ENCODE measurements around the gene DPP6. TPM values are rescaled to one million over a fixed set of nuclear protein-coding genes. Genes with fewer than 3 reads are reported as not detected.

The DPP6 gene
- polyA plus RNA-seq, 1 of the 3 experiments (the other 2 are of a cell fraction), result not detected

DNA sequence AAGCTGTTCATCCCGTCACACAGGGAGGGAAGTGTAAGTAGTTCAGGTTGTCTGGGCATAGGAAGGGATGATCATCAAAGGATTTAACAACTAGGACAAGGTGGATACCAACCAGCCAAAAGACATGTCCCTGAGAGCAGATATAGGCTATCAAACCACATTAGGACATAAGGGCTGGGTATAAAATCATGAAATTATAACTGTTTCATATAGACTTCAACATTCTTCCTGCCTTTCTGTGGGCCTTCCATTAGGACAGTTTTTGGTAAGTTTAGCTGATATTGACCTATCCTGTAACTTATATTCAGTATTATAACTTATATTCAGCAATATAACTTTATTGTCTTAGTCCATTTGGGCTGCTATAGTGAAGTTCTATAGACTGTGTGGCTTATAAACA is 759.8 kb downstream of the DPP6 start:
- no peak overlapping the region for H2AFZ ChIP-seq (ENCODE audit: low read depth)
- H4K20me1 ChIP-seq (ENCODE audit: insufficient read depth), result no peaks in the 10 kb centered on the region
- H3K79me2 ChIP-seq (ENCODE audit: insufficient read depth), result no peaks in the 10 kb centered on the region
- H3K9ac ChIP-seq, result no peak overlapping the region
- no peaks in the 10 kb centered on the region for H3F3A ChIP-seq (replicated peaks; ENCODE audit: insufficient read depth)
- no peak for TF ChIP-seq MEF2A (IDR thresholded peaks at IDR 0.05; ENCODE audit: borderline replicate concordance, low read depth)
- TF ChIP-seq, protein P1, sequence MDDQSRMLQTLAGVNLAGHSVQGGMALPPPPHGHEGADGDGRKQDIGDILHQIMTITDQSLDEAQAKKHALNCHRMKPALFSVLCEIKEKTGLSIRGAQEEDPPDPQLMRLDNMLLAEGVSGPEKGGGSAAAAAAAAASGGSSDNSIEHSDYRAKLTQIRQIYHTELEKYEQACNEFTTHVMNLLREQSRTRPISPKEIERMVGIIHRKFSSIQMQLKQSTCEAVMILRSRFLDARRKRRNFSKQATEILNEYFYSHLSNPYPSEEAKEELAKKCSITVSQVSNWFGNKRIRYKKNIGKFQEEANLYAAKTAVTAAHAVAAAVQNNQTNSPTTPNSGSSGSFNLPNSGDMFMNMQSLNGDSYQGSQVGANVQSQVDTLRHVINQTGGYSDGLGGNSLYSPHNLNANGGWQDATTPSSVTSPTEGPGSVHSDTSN (IDR thresholded peaks at IDR 0.05), result no peak
- TF ChIP-seq, protein P2, sequence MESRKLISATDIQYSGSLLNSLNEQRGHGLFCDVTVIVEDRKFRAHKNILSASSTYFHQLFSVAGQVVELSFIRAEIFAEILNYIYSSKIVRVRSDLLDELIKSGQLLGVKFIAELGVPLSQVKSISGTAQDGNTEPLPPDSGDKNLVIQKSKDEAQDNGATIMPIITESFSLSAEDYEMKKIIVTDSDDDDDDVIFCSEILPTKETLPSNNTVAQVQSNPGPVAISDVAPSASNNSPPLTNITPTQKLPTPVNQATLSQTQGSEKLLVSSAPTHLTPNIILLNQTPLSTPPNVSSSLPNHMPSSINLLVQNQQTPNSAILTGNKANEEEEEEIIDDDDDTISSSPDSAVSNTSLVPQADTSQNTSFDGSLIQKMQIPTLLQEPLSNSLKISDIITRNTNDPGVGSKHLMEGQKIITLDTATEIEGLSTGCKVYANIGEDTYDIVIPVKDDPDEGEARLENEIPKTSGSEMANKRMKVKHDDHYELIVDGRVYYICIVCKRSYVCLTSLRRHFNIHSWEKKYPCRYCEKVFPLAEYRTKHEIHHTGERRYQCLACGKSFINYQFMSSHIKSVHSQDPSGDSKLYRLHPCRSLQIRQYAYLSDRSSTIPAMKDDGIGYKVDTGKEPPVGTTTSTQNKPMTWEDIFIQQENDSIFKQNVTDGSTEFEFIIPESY (IDR thresholded peaks at IDR 0.05; ENCODE audit: borderline replicate concordance, low read depth), result no peak
- TF ChIP-seq YY1 (IDR thresholded peaks at IDR 0.05; ENCODE audit: low read depth), result no peak
- no peak for TF ChIP-seq RCOR1 (IDR thresholded peaks at IDR 0.05; ENCODE audit: low read length)
- no peak for TF ChIP-seq ELF1 (IDR thresholded peaks at IDR 0.05)
- TF ChIP-seq RXRA (IDR thresholded peaks at IDR 0.05; ENCODE audit: borderline replicate concordance, low read depth), result no peak
- no peak for TF ChIP-seq GABPA (IDR thresholded peaks at IDR 0.05; ENCODE audit: low read depth)
- DNase-seq, result no peak
- H3K4me1 ChIP-seq (ENCODE audit: control insufficient read depth in 1 of 2, insufficient read depth in 2 of 2, low read depth in 1 of 2, low read length in 1 of 2), result no peaks in the 10 kb centered on the region
- H3K9me3 ChIP-seq, result no peaks in the 10 kb centered on the region; the same call in 1 of the 2 replicates
- 0% methylated on average over 1 of the region's 1 CpG for WGBS (ENCODE audit: low lambda C conversion rate)
- H3K9me2 ChIP-seq, result no peaks in the 10 kb centered on the region
- H3K4me3 ChIP-seq (ENCODE audit: low read depth in 2 of 2, low read length in 1 of 2), result no peak overlapping the region
- no peaks in the 10 kb centered on the region for H3K36me3 ChIP-seq (replicated peaks in 1 of 2; ENCODE audit: control insufficient read depth in 1 of 2, insufficient read depth in 2 of 2, low read length in 1 of 2)
- H3K4me2 ChIP-seq, result no peak overlapping the region
- ChIA-PET POLR2A (no interaction called here), CTCF (interaction anchor here (1.2 to 2.0 kb wide), 3 partner anchors 10 to 102 kb away, joined by 3 to 5 read pairs (median 3); no protein-coding TSS in a partner anchor)
- no peak overlapping the region for H3K27ac ChIP-seq (ENCODE audit: low read depth in 2 of 2, low read length in 1 of 2)
- no peaks in the 10 kb centered on the region for H3K27me3 ChIP-seq (ENCODE audit: insufficient read depth)

DNA sequence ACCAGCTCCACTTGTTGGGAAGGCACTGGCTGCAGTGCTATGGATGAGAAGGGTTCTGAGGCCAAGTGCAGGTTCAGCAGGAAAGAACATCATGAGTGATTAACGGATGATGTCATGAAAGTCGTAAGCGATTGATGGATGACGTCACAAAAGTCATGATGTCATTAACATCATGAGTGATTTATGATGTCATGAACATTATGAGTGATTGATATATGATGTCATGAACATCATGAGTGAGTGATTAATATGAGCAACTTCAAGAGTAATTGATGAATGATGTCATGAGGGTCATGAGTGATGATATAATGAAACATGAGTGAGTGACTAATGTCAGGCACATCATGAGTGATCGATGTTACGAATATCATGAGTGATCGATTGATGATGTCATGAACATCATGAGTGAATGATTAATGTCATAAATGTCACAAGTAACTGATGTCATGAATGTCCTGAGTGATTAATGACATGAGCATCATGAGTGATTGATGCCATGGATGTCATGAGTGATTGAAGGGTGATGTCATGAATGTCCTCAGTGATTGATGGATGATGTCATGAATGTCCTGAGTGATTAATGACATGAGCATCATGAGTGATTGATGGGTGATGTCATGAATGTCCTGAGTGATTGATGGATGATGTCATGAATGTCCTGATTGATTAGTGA is 765.2 kb downstream of the DPP6 start:
- H3F3A ChIP-seq (replicated peaks; ENCODE audit: insufficient read depth), result no peaks in the 10 kb centered on the region
- ChIA-PET CTCF (no interaction called here), POLR2A (no interaction called here)
- TF ChIP-seq FOSL2 (IDR thresholded peaks at IDR 0.05; ENCODE audit: borderline replicate concordance, low read depth), result no peak
- TF ChIP-seq MXI1 (IDR thresholded peaks at IDR 0.05; ENCODE audit: low read depth, low read length), result no peak
- TF ChIP-seq EZH2phosphoT487 (IDR thresholded peaks at IDR 0.05; ENCODE audit: borderline replicate concordance, low read depth), result no peak
- TF ChIP-seq, protein P3, sequence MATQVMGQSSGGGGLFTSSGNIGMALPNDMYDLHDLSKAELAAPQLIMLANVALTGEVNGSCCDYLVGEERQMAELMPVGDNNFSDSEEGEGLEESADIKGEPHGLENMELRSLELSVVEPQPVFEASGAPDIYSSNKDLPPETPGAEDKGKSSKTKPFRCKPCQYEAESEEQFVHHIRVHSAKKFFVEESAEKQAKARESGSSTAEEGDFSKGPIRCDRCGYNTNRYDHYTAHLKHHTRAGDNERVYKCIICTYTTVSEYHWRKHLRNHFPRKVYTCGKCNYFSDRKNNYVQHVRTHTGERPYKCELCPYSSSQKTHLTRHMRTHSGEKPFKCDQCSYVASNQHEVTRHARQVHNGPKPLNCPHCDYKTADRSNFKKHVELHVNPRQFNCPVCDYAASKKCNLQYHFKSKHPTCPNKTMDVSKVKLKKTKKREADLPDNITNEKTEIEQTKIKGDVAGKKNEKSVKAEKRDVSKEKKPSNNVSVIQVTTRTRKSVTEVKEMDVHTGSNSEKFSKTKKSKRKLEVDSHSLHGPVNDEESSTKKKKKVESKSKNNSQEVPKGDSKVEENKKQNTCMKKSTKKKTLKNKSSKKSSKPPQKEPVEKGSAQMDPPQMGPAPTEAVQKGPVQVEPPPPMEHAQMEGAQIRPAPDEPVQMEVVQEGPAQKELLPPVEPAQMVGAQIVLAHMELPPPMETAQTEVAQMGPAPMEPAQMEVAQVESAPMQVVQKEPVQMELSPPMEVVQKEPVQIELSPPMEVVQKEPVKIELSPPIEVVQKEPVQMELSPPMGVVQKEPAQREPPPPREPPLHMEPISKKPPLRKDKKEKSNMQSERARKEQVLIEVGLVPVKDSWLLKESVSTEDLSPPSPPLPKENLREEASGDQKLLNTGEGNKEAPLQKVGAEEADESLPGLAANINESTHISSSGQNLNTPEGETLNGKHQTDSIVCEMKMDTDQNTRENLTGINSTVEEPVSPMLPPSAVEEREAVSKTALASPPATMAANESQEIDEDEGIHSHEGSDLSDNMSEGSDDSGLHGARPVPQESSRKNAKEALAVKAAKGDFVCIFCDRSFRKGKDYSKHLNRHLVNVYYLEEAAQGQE (IDR thresholded peaks at IDR 0.05; ENCODE audit: low read depth, low read length), result no peak
- TF ChIP-seq, protein P4, sequence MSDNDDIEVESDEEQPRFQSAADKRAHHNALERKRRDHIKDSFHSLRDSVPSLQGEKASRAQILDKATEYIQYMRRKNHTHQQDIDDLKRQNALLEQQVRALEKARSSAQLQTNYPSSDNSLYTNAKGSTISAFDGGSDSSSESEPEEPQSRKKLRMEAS (IDR thresholded peaks at IDR 0.05; ENCODE audit: low read depth), result no peak
- TF ChIP-seq RCOR1 (IDR thresholded peaks at IDR 0.05; ENCODE audit: low read length), result no peak
- TF ChIP-seq TAF1 (IDR thresholded peaks at IDR 0.05; ENCODE audit: borderline replicate concordance, low read depth, low read length), result no peak
- H3K9ac ChIP-seq, result no peak overlapping the region
- no peaks in the 10 kb centered on the region for H3K36me3 ChIP-seq (replicated peaks in 1 of 2; ENCODE audit: control insufficient read depth in 1 of 2, insufficient read depth in 2 of 2, low read length in 1 of 2)
- H3K27ac ChIP-seq (ENCODE audit: low read depth in 2 of 2, low read length in 1 of 2), result no peak overlapping the region
- H2AFZ ChIP-seq (ENCODE audit: low read depth), result no peak overlapping the region
- DNase-seq, result no peak
- H3K79me2 ChIP-seq (ENCODE audit: insufficient read depth), result no peaks in the 10 kb centered on the region
- H3K27me3 ChIP-seq (ENCODE audit: insufficient read depth), result no peaks in the 10 kb centered on the region
- H4K20me1 ChIP-seq (ENCODE audit: insufficient read depth), result no peaks in the 10 kb centered on the region
- no peak overlapping the region for H3K4me2 ChIP-seq
- WGBS (ENCODE audit: low lambda C conversion rate), result 49% methylated on average over 7 of the region's 7 CpGs
- H3K9me2 ChIP-seq, result no peaks in the 10 kb centered on the region
- H3K4me3 ChIP-seq (ENCODE audit: low read depth in 2 of 2, low read length in 1 of 2), result no peak overlapping the region; a peak in 1 of 4 replicates
- no peaks in the 10 kb centered on the region for H3K4me1 ChIP-seq (ENCODE audit: control insufficient read depth in 1 of 2, insufficient read depth in 2 of 2, low read depth in 1 of 2, low read length in 1 of 2)
- no peaks in the 10 kb centered on the region; the same call in 1 of the 2 replicates for H3K9me3 ChIP-seq
